Measurements from ENCODE around the gene COL4A5. TPM values are rescaled to one million over a fixed set of nuclear protein-coding genes. Genes with fewer than 3 reads are reported as not detected.

Gene COL4A5
- total and polyA plus RNA-seq, 2 donors (not counting 3 experiments of a cell fraction or from before 2014, with no cell fraction given): 15.4 to 28.8 TPM

DNA sequence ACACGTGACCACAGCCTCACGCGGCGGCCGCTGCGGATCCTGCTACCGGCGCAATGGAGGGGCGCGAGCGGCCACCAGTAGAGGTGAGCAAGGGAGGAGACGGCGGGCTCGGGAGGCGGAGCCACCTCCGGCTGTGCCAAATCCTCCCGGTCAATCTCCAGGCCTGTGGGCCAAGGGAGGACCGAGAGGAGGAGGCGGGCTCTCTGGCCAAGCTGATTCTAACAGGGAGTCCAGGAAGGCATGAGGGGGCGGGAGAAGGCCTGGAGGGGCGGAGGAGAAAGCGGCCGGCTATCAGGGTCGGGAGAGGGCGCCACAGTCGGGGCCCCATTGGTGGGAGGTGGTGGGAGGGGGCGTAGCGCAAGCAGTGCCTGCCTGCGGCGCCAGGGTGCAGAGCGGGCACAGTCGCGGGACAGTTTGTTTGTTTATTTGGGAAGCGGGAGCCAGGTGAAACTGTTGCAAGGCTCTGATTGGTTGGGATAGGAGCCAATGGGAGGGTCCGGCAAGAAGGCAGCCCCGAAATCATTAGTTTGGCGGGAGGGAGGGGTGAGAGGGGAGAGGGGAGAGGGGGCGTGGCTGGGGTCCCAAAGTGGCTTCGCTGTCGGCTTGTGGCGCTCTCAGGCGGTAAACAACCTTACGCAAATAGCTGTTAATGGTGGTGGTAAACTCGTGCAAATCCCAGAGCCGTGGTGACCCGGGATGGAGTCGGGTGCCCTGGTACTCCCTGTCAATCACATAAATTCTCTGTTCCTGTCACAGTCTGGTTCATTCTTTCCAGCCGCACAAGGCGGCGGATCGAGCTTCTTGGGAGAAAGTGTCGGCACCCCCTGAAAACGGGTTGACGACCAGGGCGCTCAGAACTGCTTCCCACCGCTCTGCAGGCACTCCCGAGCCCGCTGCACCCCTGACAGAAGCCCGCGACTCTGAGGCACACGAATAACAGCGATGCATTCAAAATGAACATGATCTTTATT is 297.2 kb downstream of the COL4A5 start, which contains the start of gene IRS4:
TSS of gene IRS4 (minus strand) at position 55 of the 971 bp plus-strand sequence.
- Histone ChIP-seq H3K9ac (replicated peaks; ENCODE audit: extremely low read depth, insufficient read depth, low read length) (no peak within 1 kb of the TSS), H3K4me3 (replicated peaks in 1 of 3; ENCODE audit: insufficient read depth in 1 of 3, low read depth in 1 of 3, low read length in 3 of 3) (peak within 1 kb of the TSS; percentile 31 to 48 (median 37)), H3K27me3 (ENCODE audit: control insufficient read depth in 2 of 2, insufficient read depth in 2 of 2, low read length in 2 of 2) (peaks cover 45 to 57% of the 10 kb centered on the region in 2 experiments), H3K27ac (ENCODE audit: insufficient read depth, low read depth, low read length) (no peak within 1 kb of the TSS), H3K79me2 (ENCODE audit: control insufficient read depth, insufficient read depth, low read length) (no peaks in the 10 kb centered on the region), H3K9me1 (replicated peaks; ENCODE audit: control insufficient read depth, extremely low read depth, insufficient read depth, low read length) (no peaks in the 10 kb centered on the region), H3K9me3 (replicated peaks; ENCODE audit: control insufficient read depth, insufficient read depth, low read length) (no peaks in the 10 kb centered on the region), H4K20me1 (replicated peaks; ENCODE audit: control insufficient read depth, extremely low read depth, insufficient read depth, low read length) (no peaks in the 10 kb centered on the region), H2AFZ (ENCODE audit: low read depth, low read length) (peak within 1 kb of the TSS; percentile 83), H3K4me1 (ENCODE audit: control insufficient read depth, extremely low read depth, insufficient read depth, low read length) (peaks cover 4% of the 10 kb centered on the region), H3K36me3 (ENCODE audit: control insufficient read depth in 2 of 2, extremely low read depth in 1 of 2, insufficient read depth in 2 of 2, low read length in 2 of 2) (no peaks in the 10 kb centered on the region), H3K4me2 (ENCODE audit: insufficient read depth, low read length) (peak within 1 kb of the TSS; percentile 64)
- POLR2A ChIA-PET: no interaction called here
- dilution Hi-C loops (cut with MboI; ENCODE audit: extremely low pct_ligation_motif_present, low sequenced_read_pairs): no loop called here
- intact Hi-C loops (cut with micrococcal nuclease): loop anchor here (5.0 kb wide), 1 partner anchor 966 kb away; no protein-coding TSS in a partner anchor
- FAIRE-seq (peak; percentile 15), DNase-seq (ENCODE audit: low read depth, low spot score) (peak; percentile 13)
- BruUV-seq (replicated peaks): no TSS peak
- TF ChIP-seq FOS (IDR thresholded peaks at IDR 0.05; ENCODE audit: borderline replicate concordance, insufficient read depth, low read length) (no peak), POLR2A (IDR thresholded peaks at IDR 0.05; ENCODE audit: low read depth, low read length) (no peak), MYC (IDR thresholded peaks at IDR 0.05; ENCODE audit: low read depth, low read length) (no peak), GATA2 (IDR thresholded peaks at IDR 0.05; ENCODE audit: insufficient read depth, insufficient read length, low read depth, low read length) (no peak), JUN (IDR thresholded peaks at IDR 0.05; ENCODE audit: borderline replicate concordance, insufficient read depth, insufficient read length, low read depth) (no peak), EZH2 (IDR thresholded peaks at IDR 0.05; ENCODE audit: borderline replicate concordance, low read depth, low read length, severe bottlenecking) (peak; percentile 42), POLR2AphosphoS5 (IDR thresholded peaks at IDR 0.05; ENCODE audit: insufficient read depth, low read depth, low read length) (no peak)
- TF ChIP-seq, protein P1, sequence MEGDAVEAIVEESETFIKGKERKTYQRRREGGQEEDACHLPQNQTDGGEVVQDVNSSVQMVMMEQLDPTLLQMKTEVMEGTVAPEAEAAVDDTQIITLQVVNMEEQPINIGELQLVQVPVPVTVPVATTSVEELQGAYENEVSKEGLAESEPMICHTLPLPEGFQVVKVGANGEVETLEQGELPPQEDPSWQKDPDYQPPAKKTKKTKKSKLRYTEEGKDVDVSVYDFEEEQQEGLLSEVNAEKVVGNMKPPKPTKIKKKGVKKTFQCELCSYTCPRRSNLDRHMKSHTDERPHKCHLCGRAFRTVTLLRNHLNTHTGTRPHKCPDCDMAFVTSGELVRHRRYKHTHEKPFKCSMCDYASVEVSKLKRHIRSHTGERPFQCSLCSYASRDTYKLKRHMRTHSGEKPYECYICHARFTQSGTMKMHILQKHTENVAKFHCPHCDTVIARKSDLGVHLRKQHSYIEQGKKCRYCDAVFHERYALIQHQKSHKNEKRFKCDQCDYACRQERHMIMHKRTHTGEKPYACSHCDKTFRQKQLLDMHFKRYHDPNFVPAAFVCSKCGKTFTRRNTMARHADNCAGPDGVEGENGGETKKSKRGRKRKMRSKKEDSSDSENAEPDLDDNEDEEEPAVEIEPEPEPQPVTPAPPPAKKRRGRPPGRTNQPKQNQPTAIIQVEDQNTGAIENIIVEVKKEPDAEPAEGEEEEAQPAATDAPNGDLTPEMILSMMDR (IDR thresholded peaks at IDR 0.05; ENCODE audit: extremely low read depth in 1 of 2, insufficient read depth in 1 of 2, low read depth in 1 of 2, low read length in 2 of 2): no peak
- CTCF ChIA-PET: no interaction called here
